GM19452 (cell line): ENCODE data around the gene CASTOR1.

Experiments
- ATAC-seq: cut with Tn5 transposase; IDR thresholded peaks from one replicate; pipeline ENCODE4 v1.9.1; 2021; ENCODE audit not compliant: unreplicated experiment

The CASTOR1 gene

DNA sequence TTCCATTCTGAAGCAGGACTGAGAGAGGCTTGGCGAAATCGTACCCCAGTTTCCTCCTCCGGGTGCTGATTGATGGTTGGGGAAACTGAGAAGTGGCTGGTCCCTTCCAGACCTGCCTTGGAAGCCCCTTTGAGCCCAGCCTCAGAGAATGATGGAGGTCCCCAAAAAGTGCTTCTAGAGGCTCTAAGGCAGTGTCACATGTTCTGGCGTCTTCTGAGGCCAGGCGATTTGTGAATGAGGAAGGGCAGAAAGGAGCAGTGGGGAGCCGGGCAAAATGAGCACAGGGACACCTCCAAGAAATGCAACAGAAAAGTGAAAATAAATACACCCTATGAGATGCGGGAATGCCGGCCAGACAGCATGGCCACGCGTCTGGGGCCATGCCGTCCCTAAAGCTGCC is 41.7 kb downstream of the CASTOR1 start:
- ATAC-seq, result no peak

DNA sequence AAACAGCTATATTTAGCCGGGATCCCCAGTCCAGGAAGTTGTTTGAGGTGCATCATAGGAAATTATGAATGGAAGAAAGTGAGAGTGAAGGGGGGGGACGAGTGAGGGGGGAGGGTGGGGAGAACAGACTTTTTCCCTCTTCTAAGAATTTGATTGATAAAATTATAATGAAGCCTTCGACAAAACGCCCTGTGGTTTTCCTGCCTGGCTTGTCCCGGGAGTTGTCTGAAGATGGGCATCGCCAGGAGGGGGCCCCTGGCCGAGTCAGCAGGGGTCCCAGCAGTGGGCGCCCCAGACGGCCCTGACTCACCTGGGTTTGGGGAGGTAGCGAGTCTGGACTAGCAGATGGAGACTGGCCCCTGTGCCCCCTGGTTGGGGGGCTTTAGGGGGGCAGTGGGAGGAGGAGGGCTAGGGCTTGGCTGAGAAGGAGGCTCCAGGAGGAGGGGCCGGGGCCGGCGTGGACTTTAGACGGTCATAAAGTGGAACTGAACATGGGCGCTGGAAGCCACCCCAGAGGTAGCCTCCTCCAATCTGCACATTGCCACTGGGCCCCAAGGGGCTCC is 42.4 kb downstream of the CASTOR1 start:
- no peak for ATAC-seq

DNA sequence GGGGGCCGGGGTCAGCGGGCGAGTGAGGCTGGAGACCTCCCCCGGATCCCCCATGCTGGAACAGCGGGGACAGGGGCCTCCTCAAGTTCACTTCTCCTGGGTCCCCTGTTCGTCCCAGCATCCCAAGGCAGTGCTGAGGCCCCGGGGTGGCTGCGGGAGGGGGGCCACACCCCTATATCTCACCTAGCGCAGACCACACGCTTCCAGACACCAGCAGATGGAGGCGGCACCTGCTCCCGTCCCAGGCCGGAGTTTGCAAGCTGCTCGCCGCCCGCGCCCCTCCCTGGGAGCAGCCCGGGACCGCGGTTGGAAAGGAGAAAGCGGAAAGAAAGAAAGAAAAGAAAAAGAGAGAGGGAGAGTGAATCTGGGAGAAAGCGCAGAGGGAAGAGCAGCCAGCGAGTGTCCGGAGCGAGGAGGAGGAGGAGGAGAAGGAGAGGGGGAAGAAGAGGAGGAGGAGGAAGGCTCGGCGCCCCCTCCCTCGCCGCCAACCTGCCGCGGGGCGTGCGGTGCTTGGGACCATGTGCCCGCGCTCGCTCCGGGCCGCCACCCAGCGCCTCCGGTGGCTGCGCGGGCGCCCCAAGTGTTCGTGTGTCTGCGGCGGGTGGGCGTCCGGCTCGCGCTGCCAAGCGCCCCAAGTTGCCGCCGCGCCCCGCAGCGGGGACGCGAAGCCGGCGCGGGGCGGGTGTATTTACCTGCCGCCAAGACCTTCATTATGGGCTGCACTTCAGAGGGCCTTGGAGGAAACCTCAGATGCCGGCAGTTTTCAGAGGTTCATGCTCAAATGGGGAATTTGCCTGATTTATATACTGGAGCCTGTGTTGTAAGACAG is 43.1 kb downstream of the CASTOR1 start, which contains the start of gene LIF:
LIF (minus strand) TSS at position 775 of the 829 bp plus-strand sequence; CDS start at position 711, 64 bp downstream.
- no peak for ATAC-seq

DNA sequence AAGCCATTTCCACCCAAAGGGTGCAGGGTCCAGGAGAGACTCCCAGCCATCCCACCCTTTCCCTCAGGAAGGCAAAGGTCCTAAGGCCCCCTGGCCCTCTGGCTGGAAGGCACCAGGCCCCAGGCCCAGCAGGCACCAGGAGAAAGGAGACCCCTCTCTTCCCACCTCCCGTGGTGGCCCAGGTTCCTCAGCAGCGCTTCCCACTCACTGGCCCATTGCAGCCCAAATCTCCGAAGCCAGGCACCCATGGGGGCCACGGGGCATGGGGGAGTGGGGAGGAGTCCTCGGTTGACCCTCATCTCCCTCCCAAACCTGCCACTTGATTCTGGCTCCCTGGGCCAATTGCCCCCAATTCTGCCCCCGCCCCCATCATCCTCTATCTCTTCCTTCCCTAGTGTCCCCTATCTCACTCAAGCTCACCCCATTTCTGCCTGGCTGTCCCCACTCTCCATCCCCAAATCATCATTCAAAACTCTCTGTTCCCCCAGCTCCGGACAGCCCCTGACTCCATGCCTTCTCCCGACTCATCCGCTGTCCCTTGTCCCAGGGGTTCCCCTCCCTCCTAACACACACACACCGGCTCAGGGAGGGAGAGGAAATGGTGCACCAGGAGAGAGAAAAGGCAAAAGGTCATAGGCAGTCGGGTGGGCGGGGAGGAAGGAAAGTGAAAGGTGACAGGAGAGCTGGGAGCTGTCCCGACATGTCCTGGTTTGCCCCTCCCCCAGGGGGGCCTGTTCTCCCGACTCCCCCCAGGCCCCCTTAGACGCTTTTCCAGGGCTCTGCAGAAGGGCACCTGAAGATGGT is 43.9 kb downstream of the CASTOR1 start:
- ATAC-seq, result no peak

DNA sequence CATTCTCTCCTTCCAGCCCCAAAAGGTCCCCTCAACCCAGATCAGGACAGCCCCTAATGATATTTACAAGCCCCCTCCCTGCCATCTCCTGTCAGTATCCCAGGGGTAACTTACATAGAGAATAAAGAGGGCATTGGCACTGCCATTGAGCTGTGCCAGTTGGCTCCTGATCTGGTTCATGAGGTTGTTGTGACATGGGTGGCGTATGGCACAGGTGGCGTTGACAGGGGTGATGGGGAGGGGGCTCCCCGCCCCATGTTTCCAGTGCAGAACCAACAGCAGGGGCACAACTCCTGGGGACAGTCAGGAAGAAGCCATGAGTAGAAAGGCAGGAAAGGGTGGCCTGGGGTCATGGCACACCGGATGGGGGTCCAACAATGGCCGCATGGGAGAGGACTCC is 44.7 kb downstream of the CASTOR1 start:
- no peak for ATAC-seq

DNA sequence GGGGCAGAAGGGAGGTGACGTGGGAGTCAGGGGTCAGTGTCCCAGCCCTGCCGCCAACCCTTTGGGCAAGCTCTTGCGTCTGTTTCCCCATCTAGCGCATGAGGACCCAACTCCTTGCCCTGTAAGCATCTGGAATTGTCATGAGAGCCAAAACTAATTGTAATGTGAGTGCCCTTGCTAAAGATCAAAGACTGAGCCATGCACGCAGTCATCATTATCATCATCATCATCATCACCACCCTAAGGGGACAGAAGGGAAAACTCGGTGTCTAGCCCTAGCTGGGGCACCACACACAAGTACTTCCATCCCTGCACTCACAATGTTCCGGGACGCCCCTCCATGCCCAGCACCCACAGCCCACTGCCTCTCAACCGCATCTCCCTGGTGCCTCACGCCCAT is 45.2 kb downstream of the CASTOR1 start:
- ATAC-seq, result no peak

DNA sequence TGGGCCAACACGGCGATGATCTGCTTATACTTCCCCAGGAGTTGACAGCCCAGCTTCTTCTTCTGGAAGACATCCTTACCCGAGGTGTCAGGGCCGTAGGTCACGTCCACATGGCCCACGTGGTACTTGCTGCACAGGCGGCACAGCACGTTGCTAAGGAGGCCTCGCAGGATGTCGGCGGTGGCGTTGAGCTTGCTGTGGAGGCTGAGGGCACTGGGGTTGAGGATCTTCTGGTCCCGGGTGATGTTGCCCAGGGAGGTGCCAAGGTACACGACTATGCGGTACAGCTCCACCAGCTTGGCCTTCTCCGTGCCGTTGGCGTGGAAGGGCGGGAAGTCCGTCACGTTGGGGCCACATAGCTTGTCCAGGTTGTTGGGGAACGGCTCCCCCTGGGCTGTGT is 45.6 kb downstream of the CASTOR1 start:
- ATAC-seq, result no peak

DNA sequence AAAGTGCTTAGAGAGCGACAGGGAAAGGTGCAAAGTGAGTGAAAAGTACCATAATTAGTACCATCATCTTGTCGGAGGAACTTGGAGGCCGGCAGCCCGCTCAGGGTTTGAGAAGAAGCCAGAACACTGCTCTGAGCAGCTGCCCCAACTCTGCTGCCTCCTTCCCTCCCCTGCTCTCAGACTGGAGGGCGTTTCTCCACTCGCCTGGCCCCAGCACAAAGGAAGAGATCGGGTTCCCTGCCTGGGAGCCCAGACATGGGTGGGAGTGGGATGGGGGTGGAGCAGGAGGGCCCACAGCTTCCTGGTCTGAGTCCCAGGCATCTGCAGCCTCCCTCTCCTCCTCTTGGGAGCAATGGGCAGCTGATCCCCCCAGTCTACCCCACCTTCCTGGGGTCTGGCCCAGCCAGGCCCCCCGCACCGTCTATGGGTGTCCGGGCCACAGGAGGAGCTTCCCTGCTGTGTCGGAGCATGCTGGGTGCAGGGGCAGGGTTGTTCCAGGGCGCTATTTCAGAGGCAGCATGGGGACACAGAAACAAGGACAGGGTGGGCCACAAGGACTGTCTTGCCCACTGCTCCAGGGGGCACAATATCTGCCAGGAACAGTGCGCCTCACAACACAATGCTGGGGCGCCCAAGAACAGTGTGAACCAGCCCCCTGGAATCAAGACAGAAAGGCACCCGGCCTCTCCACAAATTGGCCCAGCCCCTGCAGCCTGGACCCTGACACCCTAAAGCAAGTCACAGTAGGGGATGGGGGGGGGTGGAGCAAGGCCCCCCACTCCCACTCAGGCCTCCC is 47.5 kb downstream of the CASTOR1 start:
- ATAC-seq, result no peak

DNA sequence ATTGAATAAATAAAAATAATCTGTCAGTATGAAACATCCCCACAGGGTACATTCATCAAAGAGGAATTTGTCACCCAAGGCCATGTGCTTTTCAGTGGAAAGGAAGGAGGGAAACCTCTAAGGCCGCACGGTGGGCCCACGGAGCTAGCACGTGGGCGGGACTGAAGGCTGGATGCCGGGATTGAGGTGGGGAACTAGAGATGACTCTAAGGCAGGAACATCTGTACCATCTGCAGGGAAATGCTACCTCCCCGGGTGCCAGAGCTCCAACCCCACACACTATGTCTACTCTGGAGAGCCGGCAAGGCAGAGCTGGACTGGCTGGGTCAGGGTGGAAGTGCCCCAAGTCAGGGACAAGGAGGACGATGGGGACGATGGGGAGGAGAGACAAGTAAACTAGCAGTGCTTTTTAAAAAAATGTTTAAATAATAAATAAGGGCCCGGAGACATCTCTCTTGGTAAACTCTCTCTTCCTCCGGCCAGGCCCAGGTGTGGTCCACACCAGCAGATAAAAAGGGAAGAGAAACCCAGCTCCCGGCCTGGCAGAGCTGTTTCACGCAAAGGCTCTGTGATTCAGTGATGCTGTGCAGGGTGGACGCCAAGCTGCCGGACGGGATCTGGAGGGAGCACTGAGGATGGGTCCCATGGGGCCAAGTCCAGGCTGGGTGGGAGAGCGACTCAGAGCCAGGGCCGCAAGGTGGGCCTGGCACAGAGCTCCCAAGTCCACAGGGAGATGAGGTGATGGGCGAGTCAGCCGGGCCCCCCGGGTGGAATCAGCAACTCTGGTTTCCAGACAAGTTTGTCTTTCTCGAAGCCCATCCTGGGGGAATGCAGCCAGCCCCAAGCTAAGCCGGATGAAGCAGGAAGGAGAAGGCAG is 48.5 kb downstream of the CASTOR1 start:
- no peak for ATAC-seq

DNA sequence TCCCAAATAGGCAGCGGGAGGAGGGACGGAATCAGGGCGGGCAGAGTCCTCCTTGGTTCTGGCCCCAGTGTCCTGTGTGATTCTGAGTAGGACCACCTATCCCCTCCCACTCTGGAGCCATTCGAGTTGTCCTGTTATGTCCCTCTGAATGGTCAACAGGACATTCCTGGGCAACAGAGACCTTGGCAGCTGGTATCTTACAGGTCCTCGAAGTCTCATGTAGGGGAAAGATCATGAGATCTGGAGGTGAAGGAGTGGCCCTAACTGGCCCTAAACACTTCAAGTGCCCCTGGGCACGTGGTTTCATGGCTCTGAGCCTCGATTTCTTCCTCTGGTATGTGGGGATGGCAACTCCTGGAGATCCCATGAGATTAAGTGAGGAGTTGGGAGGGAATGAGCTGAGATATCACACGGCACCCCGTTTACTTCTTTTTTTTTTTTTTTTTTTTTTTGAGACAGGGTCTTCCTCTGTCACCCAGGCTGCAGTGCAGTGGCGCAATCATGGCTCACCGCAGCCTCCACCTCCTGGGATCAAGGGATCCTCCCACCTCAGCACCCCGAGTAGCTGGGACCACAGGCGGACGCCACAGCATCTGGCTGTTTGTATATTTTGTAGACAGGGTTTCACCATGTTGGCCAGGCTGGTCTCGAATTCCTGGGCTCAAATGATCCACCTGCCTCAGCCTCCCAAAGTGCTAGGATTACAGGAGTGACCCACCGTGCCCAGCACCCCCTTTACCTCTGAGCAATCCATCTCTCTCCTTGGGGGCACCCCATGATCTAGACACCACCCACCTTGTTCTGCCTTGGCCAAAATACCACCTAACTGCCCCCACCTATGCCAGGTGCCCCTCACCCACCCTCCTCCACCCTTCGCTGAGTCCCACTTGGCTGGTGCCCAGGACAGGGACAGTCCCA is 49.6 kb downstream of the CASTOR1 start:
- no peak for ATAC-seq

DNA sequence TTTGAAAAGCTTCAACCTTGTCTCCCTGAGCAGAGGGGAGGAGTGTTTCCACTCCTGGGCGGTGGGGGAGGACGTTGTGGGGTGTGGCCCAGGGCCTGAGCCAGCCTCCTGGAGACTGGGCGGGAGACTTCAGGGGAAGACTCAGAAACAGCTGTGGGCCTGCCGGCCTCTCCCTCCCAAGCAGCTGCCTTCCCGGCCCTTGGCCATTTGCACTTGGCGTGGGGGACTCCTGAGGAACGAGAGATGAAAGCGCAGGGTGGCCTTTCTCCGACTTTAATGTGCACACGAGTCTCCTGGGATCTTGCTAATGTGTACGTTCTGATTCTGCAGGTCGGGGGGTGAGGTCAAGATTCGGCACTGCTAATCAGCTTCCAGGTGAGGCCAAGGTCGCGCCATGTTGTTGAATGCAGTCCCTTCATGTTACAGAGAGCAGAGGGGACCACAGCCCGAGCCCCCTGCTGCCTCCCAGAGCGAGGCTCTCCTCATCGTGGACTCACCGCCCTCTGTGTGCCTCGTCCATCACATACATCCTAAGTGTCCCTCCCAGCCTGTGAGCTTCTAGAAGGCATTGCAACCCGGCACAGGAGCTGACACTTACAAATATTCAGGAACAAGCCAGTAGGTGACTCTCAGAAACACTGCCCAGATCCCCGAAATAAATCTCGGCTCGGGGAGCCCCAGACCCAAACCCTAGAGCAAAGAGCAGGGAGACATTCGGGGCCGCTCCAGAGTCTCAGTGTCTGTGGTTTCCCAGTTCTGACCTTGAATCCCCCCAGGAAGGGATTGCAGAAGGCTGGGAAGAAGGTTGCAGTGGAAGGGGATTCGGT is 50.4 kb downstream of the CASTOR1 start:
- ATAC-seq, result no peak

DNA sequence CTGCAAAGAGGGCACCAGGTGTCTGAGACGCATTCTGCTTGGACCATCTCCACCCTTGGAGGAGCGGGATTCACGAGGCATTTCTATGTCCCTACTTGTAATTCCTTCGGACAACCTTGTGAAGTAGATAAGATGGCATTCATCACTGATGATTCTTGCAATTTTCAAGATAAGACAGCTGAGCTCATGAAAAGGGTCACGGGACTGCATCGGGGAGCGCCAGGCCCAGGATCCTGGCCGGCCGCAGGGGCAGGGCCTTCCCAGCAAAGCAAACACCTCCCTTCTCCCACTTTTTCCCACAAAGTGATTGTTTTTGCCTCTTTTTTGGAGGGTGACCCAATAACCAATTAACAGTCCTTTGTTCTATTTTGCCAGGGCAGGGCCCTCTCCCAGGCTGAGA is 51.2 kb downstream of the CASTOR1 start:
- no peak for ATAC-seq

DNA sequence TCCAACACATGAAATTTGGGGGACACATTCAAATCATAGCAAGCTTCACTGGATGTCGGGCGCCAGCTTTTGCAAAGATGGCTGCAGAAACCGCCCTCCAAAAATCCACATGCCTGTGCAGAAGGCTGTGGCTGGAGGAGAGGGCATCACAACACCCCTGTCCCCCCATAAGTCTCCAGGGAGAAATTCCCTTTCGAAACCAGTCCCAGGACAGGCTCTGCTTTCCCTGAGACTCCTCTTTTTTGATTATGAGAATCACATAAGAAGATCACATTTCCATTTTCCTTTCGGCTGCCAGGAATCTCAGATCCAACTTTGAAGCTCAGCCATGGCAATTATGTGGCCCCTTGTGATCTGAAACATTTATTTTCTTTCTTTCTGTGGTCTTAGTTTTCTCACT is 52.4 kb downstream of the CASTOR1 start:
- ATAC-seq, result no peak

DNA sequence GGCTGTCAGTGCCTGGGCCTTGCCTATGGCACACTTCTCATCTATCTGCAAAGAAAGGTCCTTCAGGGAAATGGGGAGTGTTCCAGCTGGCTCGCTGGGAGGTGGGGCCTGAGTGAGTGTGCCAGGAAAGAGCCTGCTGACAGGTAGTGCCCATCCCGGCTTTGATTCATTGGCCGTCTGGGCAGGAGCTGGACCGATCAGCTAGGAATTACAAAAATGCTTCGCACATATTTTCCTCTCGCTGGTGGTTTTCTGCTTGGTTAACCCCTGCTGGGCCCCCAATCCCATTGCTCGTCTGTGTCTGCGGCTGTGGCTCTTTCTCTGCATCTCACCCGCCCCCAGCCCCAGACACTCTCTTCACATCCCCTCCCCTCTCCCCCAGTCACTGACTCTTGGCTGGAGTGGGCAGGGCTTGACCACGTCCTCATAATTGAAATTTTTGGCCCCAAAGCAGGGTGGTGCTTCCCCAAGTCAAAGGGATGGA is 53.6 kb downstream of the CASTOR1 start:
- ATAC-seq, result no peak
